ENCODE data around the gene FNIP2.

FNIP2 gene

GRCh38 chr4:158763462-158763861 lies 5.4 kb upstream of the FNIP2 start:
- no peak for DNase-seq (ENCODE audit: low read depth)

GRCh38 chr4:158766434-158767044 lies 2.3 kb upstream of the FNIP2 start:
- no peak for DNase-seq (ENCODE audit: low read depth)

DNA sequence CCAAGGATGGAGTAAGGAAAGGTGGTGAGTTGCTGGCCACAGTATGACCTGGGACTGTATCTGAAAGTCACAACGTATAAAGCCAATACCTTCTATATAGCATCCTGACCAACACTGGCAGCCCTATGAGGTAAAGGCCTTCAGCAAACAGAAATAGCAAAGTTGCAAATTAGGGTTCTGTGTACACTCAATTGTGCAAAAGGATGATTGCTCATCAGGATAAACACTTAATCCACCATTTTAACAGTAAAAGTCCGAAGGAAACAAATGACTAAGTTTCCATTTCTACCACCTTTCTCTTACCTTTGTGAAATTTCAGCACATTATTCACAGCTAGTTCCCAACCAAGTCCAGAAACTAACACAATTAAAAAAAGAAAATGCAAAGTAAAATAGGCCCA lies 1.4 kb upstream of the FNIP2 start:
- no peak for DNase-seq (ENCODE audit: low read depth)

DNA sequence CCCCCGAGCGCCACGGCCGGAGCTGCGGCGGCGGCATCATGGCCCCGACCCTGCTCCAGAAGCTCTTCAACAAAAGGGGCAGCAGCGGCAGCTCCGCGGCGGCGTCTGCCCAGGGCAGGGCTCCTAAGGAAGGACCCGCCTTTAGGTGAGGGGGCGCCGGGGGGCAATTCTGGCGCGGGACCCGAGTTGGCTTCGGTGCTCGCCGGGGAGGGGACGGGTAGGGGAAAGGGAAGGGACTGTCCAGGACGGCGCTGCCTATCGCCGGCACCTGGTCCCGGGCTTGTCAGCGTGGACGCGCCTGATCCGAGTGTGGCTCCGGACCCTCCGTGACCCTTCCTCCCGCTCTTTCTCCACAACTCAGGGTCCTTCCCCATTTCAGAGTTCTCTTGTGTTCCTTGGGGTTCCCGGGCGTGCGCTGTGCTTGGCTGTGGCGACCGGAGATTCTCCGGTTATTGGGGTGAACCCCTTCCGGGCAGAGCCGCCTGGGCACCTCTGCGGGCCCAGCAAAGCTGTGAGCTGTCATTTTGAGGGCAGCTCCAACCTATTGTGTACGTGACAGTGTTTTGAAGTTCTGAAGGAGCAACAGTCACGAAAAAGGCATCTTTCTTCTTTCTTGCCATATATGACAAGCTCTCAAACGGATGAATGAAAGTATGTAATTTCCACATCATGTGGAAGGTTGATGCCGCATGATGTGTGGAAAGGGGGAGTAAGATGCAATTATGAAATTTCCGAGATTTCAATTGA lies 522 bp downstream of the FNIP2 start:
- DNase-seq (ENCODE audit: low read depth), result peak; percentile 20

GRCh38 chr4:158770671-158771070 lies 1.8 kb downstream of the FNIP2 start:
- DNase-seq (ENCODE audit: low read depth), result no peak

DNA sequence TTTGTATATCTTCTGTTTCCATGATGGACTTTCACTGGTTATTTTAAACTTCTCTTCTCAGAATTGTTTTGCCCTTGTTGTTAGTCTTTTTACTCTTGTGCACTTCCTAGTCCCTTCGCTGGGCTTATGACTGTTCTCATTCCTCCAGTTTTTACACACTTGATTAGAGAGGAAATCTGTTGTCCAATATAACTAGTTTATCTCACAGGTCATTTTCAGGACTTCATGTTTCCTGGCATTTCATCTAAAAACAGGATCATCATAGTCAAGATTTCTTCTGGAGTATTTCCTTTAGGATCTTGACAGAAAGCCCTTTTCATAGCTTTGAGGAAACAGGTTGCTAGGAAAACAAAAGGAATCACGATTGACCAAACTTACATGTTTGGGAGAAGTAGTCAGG lies 3.0 kb downstream of the FNIP2 start:
- no peak for DNase-seq (ENCODE audit: low read depth)

GRCh38 chr4:158775091-158775651 lies 6.3 kb downstream of the FNIP2 start:
- no peak for DNase-seq (ENCODE audit: low read depth)

- no peak for DNase-seq (ENCODE audit: low read depth)
These were observed 7.3 kb downstream of the FNIP2 start for GRCh38 chr4:158776106-158776505.

- no peak for DNase-seq (ENCODE audit: low read depth)
These were observed 8.8 kb downstream of the FNIP2 start for GRCh38 chr4:158777423-158778155.

DNA sequence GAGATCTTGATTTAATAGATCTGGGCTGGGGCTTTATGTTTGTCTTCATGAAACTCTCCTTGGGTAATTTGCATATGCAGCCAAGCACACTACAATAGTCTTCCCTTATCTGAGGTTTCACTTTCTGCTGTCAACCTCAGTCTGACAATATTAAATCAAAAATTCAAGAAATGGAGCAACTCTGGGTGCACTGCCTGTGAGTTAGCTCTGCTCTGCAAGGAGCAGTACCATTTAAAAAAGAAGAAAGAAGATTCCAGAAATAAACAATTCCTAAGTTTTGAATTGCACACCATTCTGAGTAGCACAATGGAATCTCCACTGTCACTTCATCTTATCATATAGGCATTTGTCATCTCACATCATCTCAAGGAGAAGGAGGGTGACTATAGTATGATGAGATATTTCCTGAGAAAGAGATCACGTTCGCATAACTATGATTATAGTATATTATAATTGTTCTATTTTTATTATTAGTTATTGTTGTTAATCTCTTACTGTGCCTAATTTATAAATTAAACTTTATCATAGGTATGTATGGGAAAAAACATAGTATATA lies 9.4 kb downstream of the FNIP2 start:
- DNase-seq (ENCODE audit: low read depth), result no peak

DNA sequence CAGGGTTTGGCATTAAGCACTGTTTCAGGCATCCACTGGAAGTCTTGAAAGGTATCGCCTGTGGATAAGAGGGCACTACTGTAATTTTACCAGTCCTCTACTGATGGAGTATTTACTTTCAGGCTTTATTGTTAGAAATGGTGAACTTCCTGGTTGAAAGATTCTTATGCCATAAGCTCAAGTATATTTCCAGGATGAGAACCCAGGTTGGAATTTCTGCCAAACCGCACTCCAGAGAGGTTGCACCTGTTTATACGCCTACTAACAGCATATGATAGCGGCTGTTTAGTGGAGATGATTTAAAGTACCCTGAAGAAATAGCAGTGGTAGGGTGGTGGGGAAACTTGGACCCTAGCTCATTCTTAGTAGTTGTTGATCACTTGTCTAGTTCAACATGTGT lies 9.9 kb downstream of the FNIP2 start:
- no peak for DNase-seq (ENCODE audit: low read depth)

DNA sequence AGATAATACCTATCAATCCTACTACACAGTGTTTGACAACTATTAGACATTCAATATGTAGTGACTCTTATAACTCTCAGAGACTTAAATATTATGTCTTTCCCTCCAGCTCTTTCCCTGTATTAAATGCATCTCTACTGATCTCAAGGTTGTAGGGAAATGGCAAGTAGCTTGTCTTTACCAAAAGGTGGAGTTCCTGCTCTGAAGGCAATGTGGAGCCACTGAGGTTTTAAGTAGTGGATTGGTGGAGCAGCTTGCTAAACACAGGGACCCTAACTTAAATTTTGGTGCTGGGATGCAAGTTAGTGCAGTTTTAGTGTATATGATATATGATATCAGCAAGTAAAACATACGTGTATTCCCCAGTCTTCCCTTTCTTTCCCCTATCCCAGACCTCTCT lies 13.1 kb downstream of the FNIP2 start:
- no peak for DNase-seq (ENCODE audit: low read depth)

GRCh38 chr4:158782551-158783360 lies 13.9 kb downstream of the FNIP2 start:
- no peak for DNase-seq (ENCODE audit: low read depth)

- no peak for DNase-seq (ENCODE audit: low read depth)
These were observed 15.0 kb downstream of the FNIP2 start for GRCh38 chr4:158783785-158784184.

DNA sequence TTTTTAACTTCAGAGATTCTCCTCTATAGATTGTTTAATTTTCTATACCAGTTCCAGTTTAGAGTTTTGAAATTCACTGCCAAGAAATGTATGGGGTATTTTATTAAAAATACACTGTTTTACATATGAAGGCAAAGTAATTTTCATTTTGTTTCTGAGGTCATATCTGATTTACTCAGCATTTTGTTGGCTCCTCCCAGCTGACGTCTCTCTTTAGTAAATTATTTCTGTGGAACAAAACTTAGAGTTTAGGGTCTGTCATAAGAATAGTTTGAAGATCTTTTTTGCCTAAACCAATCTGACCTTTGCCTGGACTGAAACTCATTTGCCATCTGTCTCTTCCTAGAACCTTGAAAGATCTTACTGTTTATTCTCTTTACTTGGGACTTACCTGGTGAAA lies 16.9 kb downstream of the FNIP2 start:
- no peak for DNase-seq (ENCODE audit: low read depth)

DNA sequence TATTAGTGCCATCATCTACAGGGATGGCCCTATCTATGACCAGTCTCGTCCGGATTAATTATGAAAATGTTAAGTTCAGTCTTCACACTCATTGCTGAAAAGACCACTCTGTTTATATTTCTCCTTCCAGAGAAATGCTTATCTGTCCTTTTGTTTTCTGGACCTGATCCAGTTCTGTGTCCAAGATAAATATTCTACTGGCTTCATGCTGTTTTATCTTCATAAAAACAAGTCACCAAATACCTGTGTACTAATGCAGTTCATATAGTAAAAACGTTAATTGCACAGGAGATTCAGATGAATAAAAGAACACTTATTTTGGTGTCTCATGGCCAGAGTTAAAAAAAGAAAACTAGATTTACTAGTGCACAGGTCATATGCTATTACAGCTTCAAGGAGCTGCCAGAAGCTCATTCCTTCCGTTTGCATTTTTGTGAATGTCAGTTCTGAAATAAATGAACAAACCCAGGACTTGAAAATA lies 17.3 kb downstream of the FNIP2 start:
- DNase-seq (ENCODE audit: low read depth), result no peak

DNA sequence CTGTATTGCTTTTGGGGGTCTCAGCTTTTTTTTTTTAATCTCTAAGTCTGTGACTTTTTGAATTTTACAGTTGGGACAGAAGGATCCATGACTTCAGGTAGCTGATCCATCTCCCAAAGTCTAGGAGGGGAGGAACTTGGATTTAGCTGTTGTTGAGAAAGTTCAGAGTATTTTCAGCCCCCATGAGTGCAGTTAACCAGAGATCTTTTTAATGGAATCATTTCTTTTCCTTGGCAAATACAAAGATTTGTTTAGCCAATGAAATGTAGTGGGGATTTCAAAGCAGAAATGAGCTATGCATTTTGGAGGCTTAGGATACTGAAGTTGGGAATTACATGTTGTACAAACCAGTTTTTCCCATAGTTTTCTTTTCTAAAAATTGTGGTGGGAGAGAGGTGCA lies 18.1 kb downstream of the FNIP2 start:
- no peak for DNase-seq (ENCODE audit: low read depth)

GRCh38 chr4:158787709-158788475 lies 19.1 kb downstream of the FNIP2 start:
- no peak for DNase-seq (ENCODE audit: low read depth)

DNA sequence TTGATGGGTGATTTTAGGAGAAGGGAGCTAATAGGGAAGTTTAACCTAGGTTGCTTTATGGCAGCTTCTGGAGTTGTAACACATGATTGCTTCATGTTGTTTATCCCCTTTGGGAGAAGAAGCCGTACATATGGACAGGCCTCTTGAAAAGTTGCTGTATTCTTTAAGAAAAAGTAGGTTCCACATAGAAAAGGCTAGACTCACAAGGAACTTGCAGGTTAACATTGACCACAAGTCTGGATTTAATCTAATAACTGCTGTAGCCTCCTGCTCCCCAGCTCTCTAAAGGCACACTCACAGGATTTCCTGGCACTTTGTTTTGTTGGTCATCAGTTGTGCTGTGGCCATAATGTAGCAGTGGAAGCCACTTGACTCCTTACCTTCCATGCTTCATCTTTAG lies 19.7 kb downstream of the FNIP2 start:
- no peak for DNase-seq (ENCODE audit: low read depth)

DNA sequence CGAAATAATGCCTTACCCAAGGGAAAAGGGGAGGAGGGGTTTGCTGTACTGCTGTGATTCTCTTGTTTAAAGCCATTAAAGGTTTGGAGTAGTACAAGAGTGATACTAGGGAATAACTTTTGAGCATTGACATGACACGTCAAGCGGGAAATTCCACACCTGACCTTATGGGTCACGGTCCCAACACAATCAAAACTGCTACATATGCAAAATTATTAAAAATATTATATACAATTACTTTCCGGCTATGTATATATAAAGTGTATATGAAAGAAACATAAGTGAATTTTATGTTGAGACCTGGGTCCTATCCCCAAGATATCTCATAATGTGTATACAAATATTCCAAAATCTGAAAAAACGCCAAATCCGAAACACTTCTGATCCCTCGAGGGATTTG lies 21.0 kb downstream of the FNIP2 start:
- no peak for DNase-seq (ENCODE audit: low read depth)

DNA sequence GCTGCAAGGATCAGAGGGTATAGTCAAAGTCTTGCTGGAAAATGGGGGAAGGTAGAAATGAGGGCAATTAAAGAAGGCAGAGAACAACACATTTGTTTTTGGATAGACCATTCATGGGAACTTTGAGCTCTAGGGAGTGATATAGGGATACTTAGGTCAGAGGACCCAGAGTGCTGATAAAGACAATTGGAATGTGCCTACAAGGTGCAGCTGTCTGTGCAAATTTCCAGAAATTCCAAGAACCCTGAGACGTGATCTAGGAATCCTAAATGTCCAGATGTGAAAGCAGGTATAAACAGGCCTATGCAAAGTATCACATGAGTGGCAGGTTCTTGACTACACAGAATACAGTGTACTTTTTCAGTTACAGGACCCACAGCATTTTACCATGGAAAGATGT lies 24.2 kb downstream of the FNIP2 start:
- DNase-seq (ENCODE audit: low read depth), result no peak

Data from activated T-cell treated with anti-CD3 and anti-CD28 coated beads for 48 hours (primary cell).